Neural progenitor cell (in vitro differentiated cells): Measurements from ENCODE around the gene CHTF18.

Experiments used
- EZH2 ChIP-seq: fragments of 200-600 bp; sonication (generic); IDR thresholded peaks from 2 replicates; pipeline ENCODE4 v1.6.1; 2017; ENCODE audit warnings: antibody characterized with exemption, mild to moderate bottlenecking, moderate library complexity
- EZH2phosphoT487 ChIP-seq: fragments of 200-600 bp; sonication (generic); IDR thresholded peaks from 2 replicates; pipeline ENCODE4 v1.6.1; 2017; ENCODE audit warnings: antibody characterized with exemption
- TF ChIP-seq, protein P1 (sequence below): fragments of 200-600 bp; sonication (generic); IDR thresholded peaks from 2 replicates; pipeline ENCODE4 v1.5.1; 2017; ENCODE audit warnings: antibody characterized with exemption, mild to moderate bottlenecking

- TF ChIP-seq EZH2 (no peak), EZH2phosphoT487 (no peak)
- TF ChIP-seq, protein P1, sequence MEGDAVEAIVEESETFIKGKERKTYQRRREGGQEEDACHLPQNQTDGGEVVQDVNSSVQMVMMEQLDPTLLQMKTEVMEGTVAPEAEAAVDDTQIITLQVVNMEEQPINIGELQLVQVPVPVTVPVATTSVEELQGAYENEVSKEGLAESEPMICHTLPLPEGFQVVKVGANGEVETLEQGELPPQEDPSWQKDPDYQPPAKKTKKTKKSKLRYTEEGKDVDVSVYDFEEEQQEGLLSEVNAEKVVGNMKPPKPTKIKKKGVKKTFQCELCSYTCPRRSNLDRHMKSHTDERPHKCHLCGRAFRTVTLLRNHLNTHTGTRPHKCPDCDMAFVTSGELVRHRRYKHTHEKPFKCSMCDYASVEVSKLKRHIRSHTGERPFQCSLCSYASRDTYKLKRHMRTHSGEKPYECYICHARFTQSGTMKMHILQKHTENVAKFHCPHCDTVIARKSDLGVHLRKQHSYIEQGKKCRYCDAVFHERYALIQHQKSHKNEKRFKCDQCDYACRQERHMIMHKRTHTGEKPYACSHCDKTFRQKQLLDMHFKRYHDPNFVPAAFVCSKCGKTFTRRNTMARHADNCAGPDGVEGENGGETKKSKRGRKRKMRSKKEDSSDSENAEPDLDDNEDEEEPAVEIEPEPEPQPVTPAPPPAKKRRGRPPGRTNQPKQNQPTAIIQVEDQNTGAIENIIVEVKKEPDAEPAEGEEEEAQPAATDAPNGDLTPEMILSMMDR, result no peak
Observed at GRCh38 chr16:821751-822150, 33.3 kb downstream of the CHTF18 start.
